Kidney capillary endothelial cell (primary cell): ENCODE data around the gene SAXO1.
"Not testable (repeated sequence)": the region's sequence is repeated elsewhere in the genome, so short reads cannot be mapped to it uniquely, and the experiment has no call there.

Source experiments
- DNase-seq: peaks from one replicate; pipeline ENCODE4 v3.0.0-alpha.2; 2018; ENCODE audit warnings: low spot score

SAXO1 gene

GRCh38 chr9:18970393-18970792 lies 62.6 kb downstream of the SAXO1 start:
- no peak for DNase-seq

GRCh38 chr9:18969128-18969527 lies 63.9 kb downstream of the SAXO1 start:
- DNase-seq, result no peak

- DNase-seq, result no peak
These were observed 77.4 kb downstream of the SAXO1 start for GRCh38 chr9:18955626-18956025.

- no peak for DNase-seq
These were observed 81.1 kb downstream of the SAXO1 start for GRCh38 chr9:18951936-18952335.

GRCh38 chr9:18947892-18948339 lies 85.1 kb downstream of the SAXO1 start:
- DNase-seq, result no peak

GRCh38 chr9:18942801-18943200 lies 90.2 kb downstream of the SAXO1 start:
- peak; percentile 38 for DNase-seq

- DNase-seq, result no peak
These were observed 91.8 kb downstream of the SAXO1 start for GRCh38 chr9:18941060-18941740.

GRCh38 chr9:18939943-18940342 lies 93.1 kb downstream of the SAXO1 start:
- no peak for DNase-seq

- DNase-seq, result no peak
These were observed 96.7 kb downstream of the SAXO1 start for GRCh38 chr9:18936094-18936871.

GRCh38 chr9:18935541-18935940 lies 97.5 kb downstream of the SAXO1 start:
- no peak for DNase-seq

GRCh38 chr9:18930611-18931010 lies 102.4 kb downstream of the SAXO1 start:
- not testable (repeated sequence) for DNase-seq

- DNase-seq, result no peak
These were observed 104.3 kb downstream of the SAXO1 start for GRCh38 chr9:18928711-18929110.

GRCh38 chr9:18926513-18926912 lies 106.5 kb downstream of the SAXO1 start:
- no peak for DNase-seq

GRCh38 chr9:18925880-18926279 lies 107.1 kb downstream of the SAXO1 start:
- no peak for DNase-seq

- DNase-seq, result no peak
These were observed 109.2 kb downstream of the SAXO1 start for GRCh38 chr9:18923671-18924430.

- DNase-seq, result no peak
These were observed 109.8 kb downstream of the SAXO1 start for GRCh38 chr9:18923167-18923566.

- DNase-seq, result no peak
These were observed 110.7 kb downstream of the SAXO1 start for GRCh38 chr9:18922161-18922885.

GRCh38 chr9:18921366-18922075 lies 111.5 kb downstream of the SAXO1 start:
- DNase-seq, result no peak

- DNase-seq, result no peak
These were observed 112.6 kb downstream of the SAXO1 start for GRCh38 chr9:18920141-18921084.

- no peak for DNase-seq
These were observed 121.2 kb downstream of the SAXO1 start for GRCh38 chr9:18911714-18912342.
